ENCODE results near the gene TMEM131.

- no peak for TF ChIP-seq CTCF (IDR thresholded peaks at IDR 0.05)
- no peak for TF ChIP-seq POLR2A (IDR thresholded peaks at IDR 0.05)
Observed at GRCh38 chr2:97983134-97983533, 12.6 kb downstream of the TMEM131 start.

Measured in testis (tissue), 2 donors.